GM12878 (cell line): ENCODE measurements around the gene OSBPL10. TPM values are rescaled to one million over a fixed set of nuclear protein-coding genes. Genes with fewer than 3 reads are reported as not detected.
"Not testable (repeated sequence)": the region's sequence is repeated elsewhere in the genome, so short reads cannot be mapped to it uniquely, and the experiment has no call there.

Source experiments
- ATAC-seq: fragments of 200-7000 bp; cut with Tn5 transposase; 3 replicates; pipeline ENCODE4 v1.9.1; 2020; ENCODE audit warnings: mild to moderate bottlenecking, moderate library complexity
- BruUV-seq: library from RNA; stranded (reverse); fragments of 400-500 nt; replicated peaks from 2 replicates; lab custom pipeline; 2021; lab: Mats Ljungman, UMichigan
- CTCF ChIA-PET: fragments of 300-600 bp; sonication (Branson Sonifier 250); formaldehyde crosslinking; extraction: SDS; loops from one replicate; lab custom pipeline; 2021; ENCODE audit warnings: inconsistent platforms; lab: Yijun Ruan, JAX
- POLR2A ChIA-PET: fragments of 350-600 bp; formaldehyde crosslinking; extraction: SDS; loops from one replicate; lab custom pipeline; 2021; ENCODE audit warnings: inconsistent platforms; lab: Charles Lee
- RAD21 ChIA-PET: fragments of 300-600 bp; sonication (Branson Sonifier 250); formaldehyde crosslinking; loops from one replicate; lab custom pipeline; 2023; ENCODE audit warnings: antibody characterized with exemption; ENCODE audit not compliant: unreplicated experiment; lab: Charles Lee
- SMC1A ChIA-PET: fragments of 300-600 bp; sonication (Branson Sonifier 250); formaldehyde crosslinking; loops from one replicate; lab custom pipeline; 2023; ENCODE audit not compliant: unreplicated experiment, uncharacterized antibody; lab: Charles Lee
- DNase-seq: peaks from one replicate; pipeline ENCODE4 v3.0.0-alpha.2; 2011; ENCODE audit warnings: low read depth, low spot score
- FAIRE-seq: peaks from 3 replicates; lab custom pipeline; 2011; peaks lifted over from hg19 to GRCh38; lab: Jason Lieb, UNC
- H2AFZ ChIP-seq: 2 replicates; pipeline ENCODE4 v1.6.0; 2011; ENCODE audit warnings: low read depth, low read length, control low read depth; ENCODE audit not compliant: control insufficient read depth
- H3K27ac ChIP-seq: 2 replicates; pipeline ENCODE4 v1.5.1; 2011; ENCODE audit warnings: control low read depth; ENCODE audit not compliant: control insufficient read depth, insufficient read depth
- H3K27me3 ChIP-seq, 2 experiments: replicated peaks in 1 of 2; 2 replicates each; pipeline versions ENCODE4 v1.6.0 to v1.6.1; 2011; ENCODE audit warnings: low read length in 1 of 2; ENCODE audit not compliant: control insufficient read depth in 2 of 2, insufficient read depth in 2 of 2
- H3K36me3 ChIP-seq, 2 experiments: 2 replicates each; pipeline ENCODE4 v1.5.1; 2011; ENCODE audit warnings: low read length in 1 of 2; ENCODE audit not compliant: control insufficient read depth in 2 of 2, insufficient read depth in 2 of 2
- H3K4me1 ChIP-seq: 2 replicates; pipeline ENCODE4 v1.6.1; 2011; ENCODE audit warnings: mild to moderate bottlenecking, low read length, moderate library complexity, mixed read lengths; ENCODE audit not compliant: control insufficient read depth, insufficient read depth
- H3K4me2 ChIP-seq: 2 replicates; pipeline ENCODE4 v1.6.0; 2011; ENCODE audit warnings: control low read depth; ENCODE audit not compliant: control insufficient read depth, insufficient read depth
- H3K4me3 ChIP-seq: fragments of 200-600 bp; sonication (generic); 2 replicates; pipeline ENCODE4 v1.5.1; 2016
- H3K79me2 ChIP-seq: 2 replicates; pipeline ENCODE4 v1.6.0; 2011; ENCODE audit warnings: low read length; ENCODE audit not compliant: control insufficient read depth, insufficient read depth
- H3K9ac ChIP-seq: 2 replicates; pipeline ENCODE4 v1.8.0; 2011; ENCODE audit warnings: low read length, control low read depth, mixed read lengths; ENCODE audit not compliant: control insufficient read depth, insufficient read depth
- H3K9me3 ChIP-seq: replicated peaks from 3 replicates; pipeline ENCODE4 v1.5.1; 2011; ENCODE audit warnings: mild to moderate bottlenecking, low read length; ENCODE audit not compliant: control insufficient read depth, insufficient read depth
- H4K20me1 ChIP-seq: 2 replicates; pipeline ENCODE4 v1.6.0; 2011; ENCODE audit not compliant: control insufficient read depth, insufficient read depth
- ASH2L ChIP-seq: fragments of 300-600, 200-600 bp; sonication (generic); IDR thresholded peaks from 2 replicates; pipeline ENCODE4 v1.6.1; 2017; ENCODE audit warnings: low read depth, mild to moderate bottlenecking, borderline replicate concordance
- CHD4 ChIP-seq: fragments of 200-600 bp; sonication (generic); IDR thresholded peaks from 2 replicates; pipeline ENCODE4 v1.6.1; 2016; ENCODE audit warnings: mild to moderate bottlenecking
- EED ChIP-seq: sonication (generic); IDR thresholded peaks from 2 replicates; pipeline ENCODE4 v1.6.1; 2016; ENCODE audit warnings: antibody characterized with exemption, low read depth
- FOS ChIP-seq: IDR thresholded peaks from 3 replicates; pipeline ENCODE4 v1.6.1; 2011; ENCODE audit warnings: borderline replicate concordance; ENCODE audit not compliant: insufficient read length; ENCODE audit errors: extremely low read depth
- FOXM1 ChIP-seq: IDR thresholded peaks from 2 replicates; pipeline ENCODE4 v1.6.1; 2012; ENCODE audit warnings: low read depth, mild to moderate bottlenecking, inconsistent platforms, low read length, moderate library complexity
- HDGF ChIP-seq: fragments of 450-650 bp; IDR thresholded peaks from 2 replicates; pipeline ENCODE4 v1.6.1; 2016; ENCODE audit warnings: antibody characterized with exemption
- HSF1 ChIP-seq: fragments of 150-350 bp; IDR thresholded peaks from 2 replicates; pipeline ENCODE4 v1.6.1; 2014; ENCODE audit warnings: mild to moderate bottlenecking, low read depth, low read length
- MXI1 ChIP-seq: fragments of 150-350 bp; IDR thresholded peaks from 2 replicates; pipeline ENCODE4 v1.6.1; 2011; ENCODE audit warnings: low read depth, mild to moderate bottlenecking, inconsistent platforms, low read length, improper control_type of control experiment
- POLR2AphosphoS2 ChIP-seq: IDR thresholded peaks from 2 replicates; pipeline ENCODE4 v1.6.1; 2011; ENCODE audit warnings: low read depth, mild to moderate bottlenecking, low read length, improper control_type of control experiment, moderate library complexity
- SMAD1 ChIP-seq: fragments of 450-650 bp; IDR thresholded peaks from 2 replicates; pipeline ENCODE4 v1.6.1; 2018; ENCODE audit warnings: mild to moderate bottlenecking, low read depth; ENCODE audit not compliant: partially characterized antibody
- STAT1 ChIP-seq: fragments of 450-650 bp; conservative IDR thresholded peaks from 2 replicates; pipeline ENCODE4 v1.6.1; 2014; ENCODE audit warnings: antibody characterized with exemption, mild to moderate bottlenecking
- SUZ12 ChIP-seq: fragments of 200-600 bp; sonication (generic); IDR thresholded peaks from one replicate; pipeline ENCODE4 v1.6.1; 2018; ENCODE audit warnings: antibody characterized with exemption, mild to moderate bottlenecking; ENCODE audit not compliant: unreplicated experiment
- ZNF217 ChIP-seq: fragments of 450-650 bp; IDR thresholded peaks from 2 replicates; pipeline ENCODE4 v1.6.1; 2017; ENCODE audit warnings: antibody characterized with exemption, mild to moderate bottlenecking
- WGBS: methylation state at CpG from one replicate; pipeline ENCODE4 v1.1.6; 2016; ENCODE audit warnings: low lambda C conversion rate; ENCODE audit not compliant: insufficient replicate concordance, insufficient coverage; ENCODE audit errors: missing lambda C conversion rate; 5-methylcytosine and 5-hydroxymethylcytosine counted together
- in situ Hi-C: fragments of 300-500 bp; cut with MboI; formaldehyde crosslinking; loops from 9 replicates; pipeline ENCODE4 v1.14.3; 2018; ENCODE audit warnings: mixed read lengths
- intact Hi-C: fragments of 100-400 bp; cut with micrococcal nuclease; formaldehyde crosslinking; loops from one replicate; pipeline ENCODE4 v1.14.2; 2022; ENCODE audit not compliant: unreplicated experiment
- polyA plus RNA-seq, 11 experiments: library from polyadenylated mRNA; depleted of rRNA in 4 of 11; unstranded in 6 of 11; stranded (reverse) in 5 of 11; fragments of >200 nt; fragmentation: Nextera tagmentation in 4 of 11; fragmentation: Illumina TruSeq in 1 of 11; extraction: Ambion mirVana in 4 of 11; extraction: Trizol in 1 of 11; gene quantifications; 1 replicate in 1 of 11; 2 replicates in 10 of 11; pipeline versions ENCODE4 v1.2.1 to v1.2.3, GENCODE V29; 2011 to 2016; ENCODE audit warnings: inconsistent platforms in 2 of 11, missing spikeins in 2 of 11, low read depth in 1 of 11
- total RNA-seq, 4 experiments: library from RNA; depleted of rRNA in 3 of 4; stranded (reverse); fragments of >200 nt in 3 of 4; fragmentation: Illumina TruSeq in 1 of 4; extraction: Trizol in 1 of 4; gene quantifications; 2 replicates each; pipeline versions ENCODE4 v1.2.1 to v1.2.3, GENCODE V29; 2013 to 2021

Gene OSBPL10
- total and polyA plus RNA-seq, 10 of the 15 experiments (the other 5 are each of a cell fraction or from before 2014, with no cell fraction given), result 0.03 to 0.25 (median 0.09) TPM; not detected in 5

- ChIA-PET POLR2A (no interaction called here), RAD21 (no interaction called here), CTCF (interaction anchor here (1.0 kb wide), 1 partner anchor 229 kb away, joined by 3 read pairs; no protein-coding TSS in a partner anchor), SMC1A (no interaction called here)
- no peak overlapping the region for H3K4me3 ChIP-seq
- ATAC-seq (no peak), DNase-seq (no peak)
- no peak overlapping the region for H3K4me2 ChIP-seq
- no peaks in the 10 kb centered on the region for H4K20me1 ChIP-seq
- intact Hi-C loops (no loop called here), in situ Hi-C loops (no loop called here)
- H3K27ac ChIP-seq, result no peak overlapping the region
- WGBS, result 81% methylated on average over 3 of the region's 3 CpGs
- no peaks in the 10 kb centered on the region for H3K79me2 ChIP-seq
- no peaks in the 10 kb centered on the region for H3K27me3 ChIP-seq
- no peak overlapping the region for H2AFZ ChIP-seq
- no peak overlapping the region for H3K9ac ChIP-seq
- no peaks in the 10 kb centered on the region; the same call in 2 of the 3 replicates for H3K9me3 ChIP-seq
- TF ChIP-seq MXI1 (no peak), HSF1 (no peak), CHD4 (no peak), FOS (no peak), FOXM1 (no peak), ASH2L (no peak), SMAD1 (no peak), EED (no peak), POLR2AphosphoS2 (no peak), STAT1 (no peak), SUZ12 (no peak), ZNF217 (no peak), HDGF (no peak)
- TF ChIP-seq, all 136 proteins: peak for 0
- BruUV-seq, result no TSS peak
- no peak for FAIRE-seq
- no peaks in the 10 kb centered on the region for H3K36me3 ChIP-seq
- no peaks in the 10 kb centered on the region for H3K4me1 ChIP-seq
Observed at GRCh38 chr3:31690771-31691170, 290.3 kb downstream of the OSBPL10 start.

- WGBS, result 24% methylated on average over 4 of the region's 4 CpGs
- H3K36me3 ChIP-seq, FAIRE-seq, SMC1A ChIA-PET, ATAC-seq, H3K9me3 ChIP-seq, intact Hi-C loops, BruUV-seq, H3K27ac ChIP-seq, DNase-seq, H3K27me3 ChIP-seq, in situ Hi-C loops, RAD21 ChIA-PET, H3K4me3 ChIP-seq, H3K9ac ChIP-seq, H4K20me1 ChIP-seq, H3K4me2 ChIP-seq, H2AFZ ChIP-seq, H3K79me2 ChIP-seq, H3K4me1 ChIP-seq, POLR2A ChIA-PET, CTCF ChIA-PET: not testable (repeated sequence)
Observed at GRCh38 chr3:31689523-31689922, 291.5 kb downstream of the OSBPL10 start.
